HL-60/S4 (cell line): Measurements from ENCODE around the gene PRIMA1.

Experiments used
- in situ Hi-C: fragments of 300-500 bp; cut with MboI; formaldehyde crosslinking; loops from 2 replicates; pipeline ENCODE4 v1.14.3; 2022; ENCODE audit warnings: low sequenced_read_pairs

PRIMA1 gene

DNA sequence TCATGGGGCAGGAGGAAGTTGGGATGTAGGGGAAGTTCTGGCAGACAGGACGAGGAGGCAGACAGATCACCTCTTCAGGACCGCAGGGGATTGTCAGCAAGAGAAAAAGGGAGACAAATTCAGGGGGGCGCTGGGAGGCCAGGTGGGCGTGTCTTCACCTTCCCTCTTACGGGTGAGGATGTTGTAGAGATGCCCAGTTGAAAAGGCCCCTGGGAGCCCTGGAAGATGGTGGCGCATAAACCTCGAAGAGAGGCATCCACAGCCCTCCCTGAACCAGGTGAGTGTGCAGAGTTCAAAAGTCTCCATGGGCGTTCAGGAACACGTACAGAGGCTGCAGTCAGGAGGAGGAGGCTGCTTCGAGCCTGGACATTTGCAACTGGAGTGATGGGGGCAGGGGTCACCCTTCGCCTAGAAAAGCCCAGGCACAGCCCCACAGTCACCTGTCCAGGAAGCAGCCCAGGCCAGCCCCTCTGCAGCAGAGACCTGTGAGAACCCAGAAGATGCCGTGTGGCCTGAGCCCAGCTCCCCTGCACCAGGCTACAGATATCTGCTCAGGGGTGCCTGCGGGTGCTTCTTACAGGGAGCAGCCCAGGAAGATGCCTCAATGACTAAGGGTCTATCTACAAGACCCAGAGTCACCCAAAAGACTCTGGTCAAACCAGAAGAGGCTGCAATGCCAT, 74.4 kb downstream of the PRIMA1 start:
- in situ Hi-C loops: no loop called here

DNA sequence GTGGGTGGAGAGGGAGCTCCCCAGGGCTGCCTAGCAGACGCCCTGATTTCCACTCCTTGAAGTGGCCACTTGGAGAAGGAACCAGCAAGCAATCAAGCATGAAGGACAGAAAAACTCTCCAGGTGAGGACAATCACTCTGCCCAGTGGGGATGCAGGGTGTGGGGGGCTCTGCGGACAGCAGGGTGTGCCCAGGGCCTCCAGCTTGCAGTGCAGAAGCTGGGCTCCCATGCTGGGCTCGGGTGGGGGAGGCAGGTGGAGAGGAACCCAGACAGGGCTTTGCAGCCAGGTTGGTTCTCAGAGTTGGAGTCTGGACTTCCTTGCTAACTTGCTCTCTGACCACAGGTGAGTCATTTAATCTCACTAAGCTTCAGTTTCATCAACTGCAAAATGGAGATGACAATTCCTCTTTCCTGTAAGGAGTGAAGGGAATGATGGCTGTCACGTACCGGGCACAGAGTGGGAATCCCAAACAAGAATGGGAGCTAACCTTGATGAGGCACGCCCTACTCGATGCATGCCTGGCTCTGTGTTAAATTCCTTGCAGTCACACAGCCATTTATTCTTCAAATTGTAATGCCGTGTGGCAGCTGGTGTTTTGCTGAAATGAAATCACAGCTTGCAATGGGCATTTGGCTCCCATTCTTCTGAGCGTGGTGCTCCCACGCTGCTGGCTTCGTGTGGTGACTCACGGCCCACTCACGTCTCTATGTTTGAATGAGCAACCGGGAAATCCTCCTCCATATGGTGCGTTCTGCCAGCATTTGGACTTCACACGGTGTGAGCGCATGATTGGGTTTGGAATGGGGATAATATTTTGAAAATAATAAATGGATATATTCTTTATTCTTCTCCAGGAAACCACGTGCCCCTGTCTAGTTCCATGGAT, 75.2 kb downstream of the PRIMA1 start:
- in situ Hi-C loops: no loop called here

DNA sequence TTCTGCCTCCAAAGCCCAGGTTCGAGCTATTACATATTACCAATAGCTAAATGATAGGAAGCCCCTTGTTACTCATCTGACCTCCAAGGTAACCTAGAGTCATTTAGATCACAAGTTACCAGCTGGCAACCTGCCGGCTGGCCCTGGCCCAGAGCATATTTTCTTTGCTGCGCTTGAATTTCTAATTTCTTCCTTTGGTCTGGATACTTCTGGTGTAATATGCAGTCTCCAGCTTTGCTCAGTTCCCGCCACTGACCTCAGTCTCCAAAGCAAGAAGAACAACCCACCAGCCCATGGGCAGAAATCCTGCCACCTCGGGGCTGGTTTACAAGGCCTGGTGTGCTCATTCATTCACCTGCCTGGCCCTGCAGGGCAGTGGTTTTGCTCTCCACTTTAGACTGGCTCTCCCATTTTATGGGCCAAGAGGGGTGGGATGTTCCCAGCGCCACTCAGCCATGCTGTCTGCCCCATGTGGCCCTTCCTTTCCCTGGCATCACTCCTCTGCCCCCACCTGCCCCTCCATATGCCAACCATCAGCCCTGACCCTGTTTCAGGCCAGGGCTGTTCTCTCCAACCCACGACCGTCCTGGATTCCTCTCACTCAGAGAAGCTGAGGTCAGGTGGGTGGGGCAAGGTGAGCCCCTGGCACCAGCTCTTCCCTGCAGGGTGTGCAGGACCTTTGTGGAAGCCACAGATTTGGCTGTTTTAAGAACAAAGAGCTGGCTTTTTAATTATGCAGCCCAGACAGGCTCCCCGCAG, 76.0 kb downstream of the PRIMA1 start:
- in situ Hi-C loops: no loop called here

DNA sequence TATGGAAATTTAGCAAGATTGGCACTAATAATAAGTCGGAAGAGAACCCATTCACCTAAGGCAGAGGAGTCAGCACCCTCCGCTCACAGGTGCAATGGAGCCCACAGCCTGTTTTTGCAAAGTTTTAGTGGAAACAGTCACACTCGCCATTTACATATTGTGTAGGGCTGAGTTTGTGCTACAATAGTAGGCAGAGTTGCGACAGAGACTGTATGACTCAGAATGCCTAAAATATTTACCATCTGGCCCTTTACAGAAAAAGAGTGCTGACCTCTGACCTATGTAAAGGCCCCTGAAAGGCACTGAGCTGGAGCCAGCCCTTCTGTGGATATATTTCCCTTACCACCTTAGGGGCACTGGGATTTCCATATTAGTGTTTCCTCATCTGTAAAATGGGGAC, 79.0 kb downstream of the PRIMA1 start:
- in situ Hi-C loops: no loop called here

DNA sequence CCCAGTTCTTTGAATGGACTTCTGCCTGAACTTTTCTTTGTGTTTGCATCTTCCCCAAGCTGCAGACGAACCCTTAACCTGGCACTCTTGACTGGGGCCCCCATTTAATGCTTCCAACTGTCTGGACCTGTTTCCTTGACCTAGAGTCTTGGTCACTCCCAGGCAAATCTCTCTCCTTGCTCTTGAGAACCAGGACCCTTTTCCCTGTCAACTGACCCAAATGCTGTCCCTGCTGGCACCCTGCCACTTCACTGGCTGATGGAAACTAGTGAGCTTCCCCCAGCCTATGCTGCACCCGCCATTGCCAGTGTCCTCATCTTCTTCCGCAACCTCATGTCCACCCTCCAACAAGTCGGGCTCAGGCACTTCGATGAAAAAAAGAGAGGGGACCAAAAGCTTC, 79.5 kb downstream of the PRIMA1 start:
- in situ Hi-C loops: no loop called here

DNA sequence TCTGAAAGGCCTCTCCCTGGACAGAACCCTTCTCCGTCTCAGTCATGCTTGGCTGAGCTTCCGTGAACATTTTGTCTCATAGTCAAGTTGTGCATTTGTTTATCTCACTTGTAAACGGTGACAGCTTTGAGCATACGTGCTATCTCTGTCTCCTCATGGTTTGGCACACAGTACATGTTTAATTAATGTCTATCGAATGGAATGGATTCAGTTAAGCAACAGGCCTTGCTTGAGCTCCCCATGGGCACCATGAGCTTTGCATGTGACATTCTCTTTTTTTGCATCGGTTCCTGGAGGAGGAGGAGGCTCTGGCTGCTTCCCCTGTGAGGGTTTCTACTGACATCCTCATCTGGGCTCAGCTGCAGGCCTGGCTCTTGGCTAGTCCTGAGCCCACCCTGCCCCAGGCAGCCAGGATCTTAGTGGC, 80.0 kb downstream of the PRIMA1 start:
- in situ Hi-C loops: no loop called here

DNA sequence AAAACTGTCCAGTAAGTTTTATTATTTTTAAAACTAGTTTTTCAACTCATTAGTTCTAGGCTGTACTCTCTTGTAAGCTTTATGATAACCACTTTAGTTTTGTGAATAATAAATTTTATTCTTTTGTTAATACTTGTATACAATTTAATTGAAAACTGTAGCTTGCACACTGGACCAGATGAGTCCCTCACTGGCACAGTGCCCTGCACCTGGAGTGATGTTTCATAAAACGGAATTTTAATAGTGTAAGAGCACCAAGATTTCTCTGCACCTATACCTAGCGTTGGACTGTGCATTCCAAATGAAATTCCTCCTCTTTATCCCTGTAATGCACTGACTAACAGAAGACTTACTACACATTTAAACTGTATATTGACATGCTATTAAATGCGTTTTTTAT, 80.8 kb downstream of the PRIMA1 start:
- in situ Hi-C loops: no loop called here

DNA sequence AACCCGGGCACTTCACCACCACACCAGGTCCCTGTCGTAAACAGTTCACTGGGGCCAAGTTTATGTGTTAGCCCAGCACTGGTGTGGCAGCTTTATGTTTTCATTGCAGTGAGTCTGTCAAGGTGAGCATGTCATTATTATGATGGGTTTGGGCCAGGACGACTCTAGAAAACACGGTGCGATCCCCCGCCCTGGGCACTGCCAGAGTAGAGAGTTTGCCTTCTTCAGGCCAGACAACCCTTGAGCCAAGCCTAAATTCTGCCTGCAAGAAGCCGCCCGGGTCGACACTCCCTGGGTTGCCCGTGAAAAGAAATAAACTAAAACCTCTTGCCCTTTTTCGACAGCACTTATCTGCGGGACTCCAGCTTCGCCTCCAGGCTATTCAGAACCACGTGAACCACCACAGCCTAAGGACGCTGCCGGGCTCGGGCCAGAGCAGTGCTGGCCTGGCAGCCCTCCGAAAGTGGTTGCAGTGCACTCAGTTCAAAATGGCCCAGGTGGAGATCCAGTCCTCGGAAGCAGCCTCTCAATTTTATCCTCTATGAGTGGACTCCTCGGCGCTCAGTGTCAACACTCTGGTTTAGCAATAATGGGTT, 81.8 kb downstream of the PRIMA1 start:
- in situ Hi-C loops: no loop called here

DNA sequence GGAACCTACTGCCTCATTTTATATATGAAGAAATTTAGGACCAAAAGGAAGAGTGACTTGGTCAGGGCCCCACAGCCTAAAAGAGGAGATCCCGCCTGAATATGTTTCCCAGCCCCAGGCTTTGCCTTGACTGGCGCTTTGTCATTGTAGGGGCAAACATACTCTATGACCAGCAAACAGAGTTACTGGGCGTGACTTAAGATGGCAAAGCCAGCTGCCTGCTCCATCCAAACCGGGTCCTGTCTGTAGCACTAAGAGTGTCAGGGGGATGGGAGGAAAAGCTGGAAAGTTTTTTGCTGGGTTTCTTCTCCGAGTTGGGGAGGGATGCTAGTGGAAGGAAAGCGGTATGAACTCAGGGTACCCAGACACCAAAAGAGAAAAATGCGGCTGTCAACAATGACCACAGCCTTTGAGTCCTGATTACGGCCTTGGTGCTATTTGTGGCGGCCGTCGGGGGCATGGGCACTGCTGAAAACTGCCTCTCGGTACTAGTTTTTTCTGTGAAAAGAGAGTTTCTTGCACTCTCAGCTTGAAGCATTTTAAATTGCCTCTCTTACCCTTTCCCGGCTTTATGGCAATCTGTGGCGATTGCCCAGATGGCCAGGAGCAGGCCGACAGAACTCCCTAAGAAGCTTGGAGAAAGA, 82.7 kb downstream of the PRIMA1 start:
- in situ Hi-C loops: no loop called here

DNA sequence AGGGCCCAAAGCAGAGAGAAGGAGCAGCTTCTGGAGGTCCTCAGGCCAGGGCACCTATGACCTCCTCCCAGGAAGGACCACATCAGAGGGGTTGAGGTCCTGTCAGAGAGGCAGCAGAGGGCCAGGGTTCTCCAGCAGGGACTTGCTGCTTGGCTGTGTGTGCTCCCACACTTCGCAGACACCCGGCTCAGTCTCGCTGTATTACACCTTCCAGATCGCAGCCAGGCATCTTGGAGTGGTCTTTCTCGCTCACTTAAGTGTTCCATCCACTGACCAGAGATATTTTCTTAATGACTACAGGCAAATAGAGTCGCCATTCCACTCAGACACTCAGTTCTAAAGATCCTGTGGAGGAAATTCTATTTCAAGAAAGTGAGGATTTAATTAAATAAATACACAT, 84.3 kb downstream of the PRIMA1 start:
- in situ Hi-C loops: no loop called here

DNA sequence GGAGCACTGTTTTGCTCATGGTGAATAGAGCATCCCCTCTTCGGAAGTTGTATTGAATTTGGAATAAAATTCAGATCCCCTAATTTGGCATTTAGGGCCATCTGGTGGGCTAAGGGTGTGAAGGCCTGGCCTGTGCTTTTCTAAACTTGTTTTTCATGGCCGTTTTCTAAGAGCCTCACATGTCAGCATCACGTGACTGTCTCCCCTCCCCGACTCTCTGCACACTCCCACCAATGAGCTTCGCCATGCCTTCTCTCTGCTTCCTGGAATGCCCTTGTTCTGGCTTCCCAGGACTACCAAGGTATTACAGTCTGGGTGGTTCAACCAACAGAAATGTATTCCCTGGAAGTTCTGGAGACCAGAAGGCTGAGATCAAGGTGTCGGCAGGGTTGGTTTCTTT, 85.3 kb downstream of the PRIMA1 start:
- in situ Hi-C loops: no loop called here

DNA sequence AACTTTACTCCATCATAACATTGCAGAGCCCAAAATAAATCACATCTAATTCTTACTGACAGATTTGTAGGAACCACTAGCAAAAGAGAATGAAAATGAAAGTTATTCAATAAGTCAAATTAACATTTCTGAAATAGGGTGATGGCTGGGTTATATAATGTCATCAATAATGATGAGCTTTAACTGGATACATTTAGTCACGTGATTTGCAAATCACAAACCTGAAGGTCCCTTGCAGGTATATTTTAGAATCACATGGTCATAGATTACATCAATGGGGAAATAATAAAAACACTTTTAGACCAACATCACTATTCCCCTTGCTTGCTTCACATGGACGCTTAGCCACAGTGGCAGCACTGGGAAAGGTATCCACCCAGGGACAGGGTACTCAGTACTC, 86.7 kb downstream of the PRIMA1 start:
- in situ Hi-C loops: no loop called here

DNA sequence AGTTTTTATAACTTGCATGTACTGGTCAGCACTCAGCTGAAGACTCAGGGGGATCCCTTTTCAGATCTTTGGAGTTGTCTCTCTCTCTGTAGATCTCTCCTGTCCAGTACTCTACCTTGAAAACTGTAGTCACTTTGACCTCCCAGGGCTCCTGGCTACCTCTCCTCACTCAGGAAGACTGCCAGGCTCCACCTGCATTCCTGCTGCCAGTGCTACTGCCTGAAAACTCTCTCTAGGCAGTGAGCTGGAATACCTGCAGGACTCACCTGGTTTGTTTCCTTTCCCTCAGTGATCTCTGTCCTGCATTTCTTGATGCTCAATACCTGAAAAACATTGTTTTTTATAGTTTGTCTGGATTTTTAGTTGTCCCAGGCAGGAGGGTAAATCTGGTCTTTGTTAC, 87.4 kb downstream of the PRIMA1 start:
- in situ Hi-C loops: no loop called here

DNA sequence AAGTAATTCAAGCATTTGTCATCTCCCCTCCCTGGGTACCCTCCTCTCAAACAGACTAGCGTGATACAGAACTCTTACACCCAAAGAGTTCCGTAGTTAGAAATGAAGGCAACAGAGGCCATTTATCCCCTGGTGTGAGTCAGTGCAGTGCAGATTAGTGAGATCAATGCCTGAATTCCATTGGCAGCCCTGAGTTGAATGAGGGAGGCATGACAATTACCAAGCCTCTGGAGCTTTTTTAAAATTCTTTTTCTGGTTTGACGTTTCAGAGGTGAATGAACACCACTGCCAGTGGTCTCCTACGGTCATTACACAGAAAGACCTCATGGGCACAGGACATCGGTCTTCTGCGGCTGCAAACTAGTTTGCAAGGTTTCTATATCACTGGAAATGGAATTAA, 94.4 kb downstream of the PRIMA1 start:
- in situ Hi-C loops: no loop called here

DNA sequence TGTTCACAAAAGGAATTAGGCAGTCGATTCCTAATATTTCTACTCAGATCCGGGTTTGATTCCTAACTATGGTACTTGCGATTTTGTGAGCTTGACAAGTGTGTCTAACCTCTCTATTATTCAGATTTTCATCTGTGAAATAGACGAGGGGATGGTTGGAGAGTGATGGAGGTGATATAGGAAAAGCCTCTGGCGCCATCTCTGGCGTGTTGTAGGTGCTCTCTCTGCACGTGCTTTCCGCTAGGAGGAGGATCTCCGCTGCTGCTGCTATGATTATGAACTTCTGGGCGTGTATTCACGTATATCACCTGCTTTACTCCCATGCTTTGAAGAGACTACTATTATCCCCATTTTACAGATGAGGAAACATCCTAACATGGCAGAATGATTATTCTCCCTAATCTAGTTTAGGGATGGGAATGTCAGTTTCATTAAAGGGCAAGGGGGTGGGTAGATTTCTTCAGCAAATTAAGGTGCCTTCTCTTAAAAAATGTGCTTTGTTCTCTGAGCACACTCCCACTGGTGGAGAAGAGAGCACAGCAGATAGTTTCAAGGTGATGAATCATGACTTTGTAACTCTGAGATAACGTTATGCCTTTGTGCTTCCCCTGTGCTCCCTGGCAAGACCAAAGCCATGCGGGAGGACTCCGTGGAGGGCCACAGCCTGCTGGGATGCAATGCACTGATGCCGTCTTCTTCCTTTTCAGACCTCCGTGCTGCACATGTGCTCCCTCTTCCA, 97.1 kb downstream of the PRIMA1 start:
- in situ Hi-C loops: no loop called here

DNA sequence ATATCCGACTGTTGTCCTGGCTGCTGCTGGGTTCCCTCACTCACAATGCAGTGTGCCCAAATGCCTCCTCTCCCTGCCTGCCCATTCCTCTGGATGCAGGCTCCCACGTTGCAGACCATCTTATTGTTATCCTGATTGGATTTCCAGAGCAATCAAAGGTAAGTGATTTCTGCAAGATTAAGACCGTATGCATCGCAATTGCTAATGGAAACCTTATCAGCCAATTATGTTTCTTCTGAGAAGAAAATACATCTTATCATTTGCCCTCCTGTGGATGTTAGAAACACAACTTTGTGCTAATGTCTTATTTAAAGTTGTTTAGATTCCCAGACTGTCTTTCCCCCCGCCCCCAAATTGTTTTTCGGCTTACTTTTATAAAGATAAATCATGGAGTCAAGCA, 98.1 kb downstream of the PRIMA1 start:
- in situ Hi-C loops: no loop called here

DNA sequence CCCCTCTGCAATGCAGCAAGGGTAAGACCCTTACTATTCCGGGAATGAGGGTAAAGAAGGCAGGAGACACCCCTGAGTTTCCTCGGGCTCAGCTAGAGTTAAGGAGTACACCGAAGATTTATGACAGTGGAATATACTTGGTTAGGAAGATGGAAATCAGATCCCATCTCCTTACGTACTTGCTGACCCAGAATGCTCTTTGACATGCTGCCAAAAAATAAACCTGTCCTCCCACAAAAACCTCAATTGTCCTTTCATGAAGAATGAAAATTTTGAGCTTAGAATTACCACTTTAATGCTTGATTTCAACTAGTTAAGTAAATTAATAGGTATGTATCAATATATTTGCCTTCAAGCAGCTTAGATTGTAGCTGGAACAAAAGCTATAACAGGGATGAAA, 99.5 kb downstream of the PRIMA1 start:
- in situ Hi-C loops: no loop called here

DNA sequence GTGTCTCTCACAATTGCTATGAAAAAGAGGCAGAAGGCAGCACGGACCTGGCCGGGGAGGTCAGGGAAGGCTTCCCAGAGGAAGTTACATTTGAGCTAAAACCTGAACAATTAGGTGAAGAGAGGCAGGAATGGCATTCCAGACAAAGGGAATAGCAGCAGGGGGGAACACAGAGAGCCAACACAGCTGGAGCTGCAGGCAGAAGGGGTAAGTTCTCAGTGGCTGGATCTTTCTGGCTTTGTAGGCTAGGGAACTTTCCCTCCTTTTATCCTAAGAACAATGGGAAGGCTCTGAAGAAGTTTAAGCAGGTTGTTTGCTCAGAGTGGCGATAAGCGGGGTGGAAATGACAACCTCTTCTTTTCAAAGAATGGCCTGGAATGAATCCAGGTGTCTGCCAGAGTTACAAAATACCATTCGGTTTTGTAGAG, 100.0 kb downstream of the PRIMA1 start:
- in situ Hi-C loops: no loop called here

DNA sequence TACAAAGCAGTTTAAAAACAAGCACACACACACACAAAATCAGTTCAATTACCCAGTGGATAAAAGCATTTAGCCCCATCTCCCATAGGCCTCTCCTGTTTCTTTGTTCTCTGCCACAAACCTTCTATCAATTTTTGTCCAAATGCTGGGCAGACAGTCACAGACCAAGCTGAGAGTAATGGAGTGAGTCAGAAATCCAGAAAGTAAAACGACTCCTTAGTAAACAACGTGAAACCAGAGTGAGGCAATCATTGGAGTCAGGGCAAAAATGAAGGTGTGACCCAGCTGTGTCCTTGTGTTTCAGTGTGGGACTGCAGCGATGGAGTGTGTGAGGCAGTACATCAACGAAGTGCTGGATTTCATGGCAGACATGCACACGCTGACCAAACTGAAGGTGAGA, 102.0 kb downstream of the PRIMA1 start:
- in situ Hi-C loops: no loop called here
